Liver (tissue), 4 donors: ENCODE results near the gene SMIM5. TPM values are rescaled to one million over a fixed set of nuclear protein-coding genes. Genes with fewer than 3 reads are reported as not detected.

Experiments used
- polyA plus RNA-seq, 2 donors: library from polyadenylated mRNA; stranded (reverse) in 1 of 2; unstranded in 1 of 2; fragments of 200-250 nt in 1 of 2; fragments of >200 nt in 1 of 2; fragmentation: Nextera tagmentation in 1 of 2; extraction: Ambion mirVana in 1 of 2; gene quantifications; one replicate each; pipeline versions ENCODE4 v1.2.1 to v1.2.3, GENCODE V29; 2013 to 2015
- total RNA-seq, 2 donors: library from RNA; depleted of rRNA; stranded (reverse); fragments of >200 nt; gene quantifications; one replicate each; pipeline ENCODE4 v1.2.3, GENCODE V29; 2014
- donor health status: healthy.
- donor health status: healthy.
- donor health status: healthy.

The SMIM5 gene
- total and polyA plus RNA-seq, 4 donors, result 0.10 to 54.9 (median 0.18) TPM

Other genes starting within 250 kb of the SMIM5 start
- 10 to 100 TPM; 49.3 to 91.8 TPM for gene GRB2, start 227.8 kb upstream of the SMIM5 start, total RNA-seq
- 10 to 100 TPM; 36.0 to 49.9 TPM for gene GRB2, start 227.8 kb upstream of the SMIM5 start, polyA plus RNA-seq
- gene TMEM94, start 176.8 kb upstream of the SMIM5 start, total RNA-seq, result 10 to 100 TPM; 19.2 to 31.0 TPM
- 10 to 100 TPM; 15.6 to 20.9 TPM for gene TMEM94, start 176.8 kb upstream of the SMIM5 start, polyA plus RNA-seq
- 10 to 100 TPM in 1 of 2 donors, 1 to 10 TPM in 1; 5.9 to 11.4 TPM for gene CASKIN2, start 117.9 kb upstream of the SMIM5 start, total RNA-seq
- 10 to 100 TPM in 1 of 2 donors, 1 to 10 TPM in 1; 2.3 to 12.1 TPM for gene CASKIN2, start 117.9 kb upstream of the SMIM5 start, polyA plus RNA-seq
- gene TSEN54, start 116.9 kb upstream of the SMIM5 start, total RNA-seq, result 10 to 100 TPM; 10.8 to 15.1 TPM
- 10 to 100 TPM in 1 of 2 donors, 1 to 10 TPM in 1; 9.1 to 13.9 TPM for gene TSEN54, start 116.9 kb upstream of the SMIM5 start, polyA plus RNA-seq
- 10 to 100 TPM; 23.2 to 69.6 TPM for gene LLGL2, start 107.7 kb upstream of the SMIM5 start, total RNA-seq
- 10 to 100 TPM; 34.9 to 42.1 TPM for gene LLGL2, start 107.7 kb upstream of the SMIM5 start, polyA plus RNA-seq
- gene MYO15B, start 45.6 kb upstream of the SMIM5 start, total RNA-seq, result 10 to 100 TPM; 21.2 to 34.4 TPM
- 10 to 100 TPM; 13.3 to 14.8 TPM for gene MYO15B, start 45.6 kb upstream of the SMIM5 start, polyA plus RNA-seq
- gene RECQL5, start 33.7 kb downstream of the SMIM5 start, total RNA-seq, result 10 to 100 TPM; 12.1 to 15.1 TPM
- gene RECQL5, start 33.7 kb downstream of the SMIM5 start, polyA plus RNA-seq, result 10 to 100 TPM in 1 of 2 donors, 1 to 10 TPM in 1; 8.3 to 10.9 TPM
- gene SAP30BP, start 33.9 kb downstream of the SMIM5 start, total RNA-seq, result 10 to 100 TPM; 20.9 to 32.5 TPM
- gene SAP30BP, start 33.9 kb downstream of the SMIM5 start, polyA plus RNA-seq, result 10 to 100 TPM; 27.9 to 33.4 TPM
- gene ITGB4, start 88.0 kb downstream of the SMIM5 start, total RNA-seq, result 1 to 10 TPM in 1 of 2 donors, under 1 TPM in 1; 0.42 to 1.2 TPM
- 1 to 10 TPM; 1.3 to 1.4 TPM for gene ITGB4, start 88.0 kb downstream of the SMIM5 start, polyA plus RNA-seq
- gene GALK1, start 131.8 kb downstream of the SMIM5 start, total RNA-seq, result 100 to 1,000 TPM in 1 of 2 donors, 10 to 100 TPM in 1; 80.3 to 111 TPM
- 100 to 1,000 TPM in 1 of 2 donors, 10 to 100 TPM in 1; 59.0 to 230 TPM for gene GALK1, start 131.8 kb downstream of the SMIM5 start, polyA plus RNA-seq
- 10 to 100 TPM; 11.5 to 16.4 TPM for gene UNK, start 151.4 kb downstream of the SMIM5 start, total RNA-seq
- gene UNK, start 151.4 kb downstream of the SMIM5 start, polyA plus RNA-seq, result 1 to 10 TPM; 4.0 to 6.4 TPM
- gene UNC13D, start 211.0 kb downstream of the SMIM5 start, total RNA-seq, result 10 to 100 TPM; 10.3 to 22.9 TPM
- 1 to 10 TPM; 2.1 to 4.9 TPM for gene UNC13D, start 211.0 kb downstream of the SMIM5 start, polyA plus RNA-seq
- gene WBP2, start 221.9 kb downstream of the SMIM5 start, total RNA-seq, result 10 to 100 TPM; 29.0 to 32.5 TPM
- gene WBP2, start 221.9 kb downstream of the SMIM5 start, polyA plus RNA-seq, result 10 to 100 TPM; 70.7 to 99.4 TPM
- 10 to 100 TPM in 1 of 2 donors, 1 to 10 TPM in 1; 6.9 to 15.4 TPM for gene TRIM47, start 245.1 kb downstream of the SMIM5 start, total RNA-seq
- 10 to 100 TPM; 12.2 to 18.5 TPM for gene TRIM47, start 245.1 kb downstream of the SMIM5 start, polyA plus RNA-seq